ENCODE data around the gene FADS1. TPM values are rescaled to one million over a fixed set of nuclear protein-coding genes. Genes with fewer than 3 reads are reported as not detected.

FADS1 gene
- total RNA-seq, 4 donors from 2014 or later, result 2.2 to 13.8 (median 3.7) TPM

DNA sequence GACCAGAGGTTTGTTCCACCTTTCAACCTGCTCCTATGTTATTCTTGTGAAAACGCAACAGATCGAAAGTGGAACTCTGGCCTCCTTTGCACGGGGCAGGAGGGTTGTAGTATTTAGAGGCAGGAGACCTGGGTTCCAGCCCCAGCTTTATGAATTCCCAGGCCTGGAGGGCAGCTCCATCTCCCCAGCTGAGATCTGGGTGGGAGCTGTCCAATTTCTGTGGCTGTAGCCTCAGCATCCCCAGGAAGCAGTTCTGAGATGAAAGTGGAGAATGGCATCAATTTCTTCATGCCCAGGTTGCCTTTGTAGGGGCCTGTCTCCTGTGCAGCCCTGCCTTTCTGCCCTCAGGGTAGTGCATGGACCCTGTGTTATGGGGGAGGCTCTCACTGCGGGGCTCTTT is 15.4 kb upstream of the FADS1 start:
- in situ Hi-C loops (cut with MboI; ENCODE audit: low pct_ligation_motif_present in 1 of 4, low pct_unique_long_range_greater_than_20kb in 1 of 4, low sequenced_read_pairs in 3 of 4), result no loop called here

DNA sequence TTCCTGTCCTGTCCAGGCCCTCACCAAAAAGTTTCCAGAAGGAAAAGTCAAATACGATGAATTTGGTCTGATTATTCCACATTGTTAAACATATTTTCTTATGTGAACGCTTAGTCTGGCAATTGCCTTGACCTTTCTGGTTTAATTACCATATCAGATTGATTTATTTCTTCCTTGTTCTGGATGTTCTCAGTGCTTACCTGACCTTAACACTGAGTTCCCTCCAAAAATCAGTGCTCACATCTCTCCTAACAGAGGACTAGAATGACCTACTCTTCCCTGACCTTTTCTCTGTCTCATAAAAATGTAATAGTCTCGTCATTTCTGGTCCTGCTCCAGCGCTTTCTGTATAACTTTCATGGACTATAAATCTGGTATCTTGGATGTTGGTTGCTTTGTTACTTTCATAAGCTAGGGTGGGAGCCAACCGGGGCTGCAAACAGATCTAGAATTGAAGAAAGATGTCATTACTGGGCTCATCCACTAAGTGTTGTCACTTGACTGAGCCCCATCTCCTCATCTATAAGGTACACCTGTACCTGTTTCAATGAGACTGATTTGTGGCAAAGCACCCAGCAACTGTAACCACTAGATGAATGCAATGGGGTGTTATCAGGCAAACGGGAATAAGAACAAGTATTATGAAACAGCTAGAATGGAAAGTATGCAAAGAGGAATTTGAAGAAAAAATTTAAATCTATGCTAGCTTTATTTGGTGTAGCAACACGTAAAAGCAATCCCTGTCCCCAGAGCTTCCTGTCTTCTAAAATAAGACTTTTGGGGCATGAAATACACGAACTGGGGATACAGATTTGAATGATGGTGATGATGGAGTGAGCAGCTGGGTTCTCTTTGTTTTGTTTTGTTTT is 13.7 kb upstream of the FADS1 start:
- in situ Hi-C loops (cut with MboI; ENCODE audit: low pct_ligation_motif_present in 1 of 4, low pct_unique_long_range_greater_than_20kb in 1 of 4, low sequenced_read_pairs in 3 of 4), result no loop called here
- intact Hi-C loops (cut with DNase I; ENCODE audit: low total_unique reads), result no loop called here
- Histone ChIP-seq H3K4me3 (no peak overlapping the region), H3K27ac (peak overlapping the region; percentile 72 to 82 (median 75)), H3K27me3 (peaks cover 33% of the 10 kb centered on the region), H3K4me1 (peaks cover 3 to 56% (median 25%) of the 10 kb centered on the region in 4 donors), H3K9me3 (no peaks in the 10 kb centered on the region), H3K36me3 (no peaks in the 10 kb centered on the region)
- WGBS, 2 donors (ENCODE audit: low coverage in 1 of 2), result 41 to 49% methylated on average over 7 to 8 of the region's 8 CpGs
- no peak for DNase-seq
- TF ChIP-seq POLR2AphosphoS5 (IDR thresholded peaks at IDR 0.05), result peak in 1 of 3 donors; percentile 35
- TF ChIP-seq, protein P1, sequence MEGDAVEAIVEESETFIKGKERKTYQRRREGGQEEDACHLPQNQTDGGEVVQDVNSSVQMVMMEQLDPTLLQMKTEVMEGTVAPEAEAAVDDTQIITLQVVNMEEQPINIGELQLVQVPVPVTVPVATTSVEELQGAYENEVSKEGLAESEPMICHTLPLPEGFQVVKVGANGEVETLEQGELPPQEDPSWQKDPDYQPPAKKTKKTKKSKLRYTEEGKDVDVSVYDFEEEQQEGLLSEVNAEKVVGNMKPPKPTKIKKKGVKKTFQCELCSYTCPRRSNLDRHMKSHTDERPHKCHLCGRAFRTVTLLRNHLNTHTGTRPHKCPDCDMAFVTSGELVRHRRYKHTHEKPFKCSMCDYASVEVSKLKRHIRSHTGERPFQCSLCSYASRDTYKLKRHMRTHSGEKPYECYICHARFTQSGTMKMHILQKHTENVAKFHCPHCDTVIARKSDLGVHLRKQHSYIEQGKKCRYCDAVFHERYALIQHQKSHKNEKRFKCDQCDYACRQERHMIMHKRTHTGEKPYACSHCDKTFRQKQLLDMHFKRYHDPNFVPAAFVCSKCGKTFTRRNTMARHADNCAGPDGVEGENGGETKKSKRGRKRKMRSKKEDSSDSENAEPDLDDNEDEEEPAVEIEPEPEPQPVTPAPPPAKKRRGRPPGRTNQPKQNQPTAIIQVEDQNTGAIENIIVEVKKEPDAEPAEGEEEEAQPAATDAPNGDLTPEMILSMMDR (IDR thresholded peaks at IDR 0.05), result no peak

More for the DNA sequence above, 15.4 kb upstream of the FADS1 start:
- H3K27me3 ChIP-seq, result peaks cover 28% of the 10 kb centered on the region
- no peak for DNase-seq
- intact Hi-C loops (cut with DNase I; ENCODE audit: low total_unique reads), result no loop called here
- H3K9me3 ChIP-seq, result no peaks in the 10 kb centered on the region
- 77% methylated on average over 4 of the region's 4 CpGs; no CpG with 5 or more reads in 1 of the 2 donors for WGBS, 2 donors (ENCODE audit: low coverage in 1 of 2)
- no peak overlapping the region for H3K27ac ChIP-seq
- H3K36me3 ChIP-seq, result no peaks in the 10 kb centered on the region
- H3K4me1 ChIP-seq, result peaks cover 3 to 51% (median 24%) of the 10 kb centered on the region in 4 donors
- no peak for TF ChIP-seq POLR2AphosphoS5 (IDR thresholded peaks at IDR 0.05)
- TF ChIP-seq, protein P1 (IDR thresholded peaks at IDR 0.05), result no peak
- TF ChIP-seq EP300 (IDR thresholded peaks at IDR 0.05; ENCODE audit: low read depth), result no peak
- TF ChIP-seq POLR2A (IDR thresholded peaks at IDR 0.05), result no peak
- H3K4me3 ChIP-seq, result no peak overlapping the region

DNA sequence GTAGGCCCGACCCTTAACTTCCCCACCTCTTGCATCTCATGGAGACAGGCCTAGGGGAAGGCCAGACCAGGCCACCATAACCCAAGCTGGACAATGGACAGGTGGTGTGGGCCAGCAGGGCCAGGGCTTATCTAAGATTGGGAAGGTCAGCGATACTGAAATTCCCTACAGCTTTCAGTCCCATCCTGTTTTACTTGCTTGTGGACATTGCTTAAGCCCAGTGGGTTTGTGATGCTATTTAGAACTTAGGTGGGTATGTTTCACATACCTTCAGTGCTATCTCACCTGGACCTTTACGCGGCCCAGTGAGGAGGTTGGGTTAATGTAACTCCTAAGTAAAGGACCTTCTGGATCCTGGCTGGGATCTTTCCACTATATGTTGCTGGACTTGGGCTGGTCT is 13.0 kb upstream of the FADS1 start:
- in situ Hi-C loops (cut with MboI; ENCODE audit: low pct_ligation_motif_present in 1 of 4, low pct_unique_long_range_greater_than_20kb in 1 of 4, low sequenced_read_pairs in 3 of 4), result no loop called here
- Histone ChIP-seq H3K36me3 (no peaks in the 10 kb centered on the region), H3K27ac (peak overlapping the region; percentile 72 to 82 (median 75)), H3K4me3 (no peak overlapping the region), H3K9me3 (no peaks in the 10 kb centered on the region), H3K4me1 (peaks cover 3 to 50% (median 24%) of the 10 kb centered on the region in 4 donors), H3K27me3 (peaks cover 33% of the 10 kb centered on the region)
- no peak for DNase-seq
- TF ChIP-seq EP300 (IDR thresholded peaks at IDR 0.05; ENCODE audit: low read depth), result no peak
- no peak for TF ChIP-seq POLR2AphosphoS5 (IDR thresholded peaks at IDR 0.05)
- TF ChIP-seq, protein P1 (IDR thresholded peaks at IDR 0.05), result no peak
- TF ChIP-seq POLR2A (IDR thresholded peaks at IDR 0.05), result no peak
- 87% methylated on average over 4 of the region's 4 CpGs; no CpG with 5 or more reads in 1 of the 2 donors for WGBS, 2 donors (ENCODE audit: low coverage in 1 of 2)
- intact Hi-C loops (cut with DNase I; ENCODE audit: low total_unique reads), result no loop called here

- no peak for DNase-seq
- Histone ChIP-seq H3K27me3 (peaks cover 33% of the 10 kb centered on the region), H3K4me1 (peaks cover 3 to 42% (median 21%) of the 10 kb centered on the region in 4 donors)
Observed at GRCh38 chr11:61828629-61829407, 12.0 kb upstream of the FADS1 start.

More at GRCh38 chr11:61828629-61829407, 12.0 kb upstream of the FADS1 start:
- H3K9me3 ChIP-seq, result no peaks in the 10 kb centered on the region
- no peak for TF ChIP-seq EP300 (IDR thresholded peaks at IDR 0.05; ENCODE audit: low read depth)
- TF ChIP-seq, protein P1 (IDR thresholded peaks at IDR 0.05), result peak in 2 of 5 experiments; percentile 21 to 34
- peak overlapping the region; percentile 72 to 82 (median 75) for H3K27ac ChIP-seq
- intact Hi-C loops (cut with DNase I; ENCODE audit: low total_unique reads) (no loop called here), in situ Hi-C loops (cut with MboI; ENCODE audit: low pct_ligation_motif_present in 1 of 4, low pct_unique_long_range_greater_than_20kb in 1 of 4, low sequenced_read_pairs in 3 of 4) (no loop called here)
- WGBS, 2 donors (ENCODE audit: low coverage in 1 of 2), result 16% methylated on average over 53 of the region's 55 CpGs; no CpG with 5 or more reads in 1 of the 2 donors
- H3K36me3 ChIP-seq, result no peaks in the 10 kb centered on the region
- peak overlapping the region; percentile 30 to 48 (median 38) for H3K4me3 ChIP-seq
